Islet of Langerhans (tissue), 1 donor: ENCODE measurements around the gene SSBP1.
"Not testable (repeated sequence)": the region's sequence is repeated elsewhere in the genome, so short reads cannot be mapped to it uniquely, and the experiment has no call there.

Experiments used
- FAIRE-seq: peaks from one replicate; lab custom pipeline; 2011; peaks lifted over from hg19 to GRCh38; lab: Jason Lieb, UNC

Gene SSBP1

DNA sequence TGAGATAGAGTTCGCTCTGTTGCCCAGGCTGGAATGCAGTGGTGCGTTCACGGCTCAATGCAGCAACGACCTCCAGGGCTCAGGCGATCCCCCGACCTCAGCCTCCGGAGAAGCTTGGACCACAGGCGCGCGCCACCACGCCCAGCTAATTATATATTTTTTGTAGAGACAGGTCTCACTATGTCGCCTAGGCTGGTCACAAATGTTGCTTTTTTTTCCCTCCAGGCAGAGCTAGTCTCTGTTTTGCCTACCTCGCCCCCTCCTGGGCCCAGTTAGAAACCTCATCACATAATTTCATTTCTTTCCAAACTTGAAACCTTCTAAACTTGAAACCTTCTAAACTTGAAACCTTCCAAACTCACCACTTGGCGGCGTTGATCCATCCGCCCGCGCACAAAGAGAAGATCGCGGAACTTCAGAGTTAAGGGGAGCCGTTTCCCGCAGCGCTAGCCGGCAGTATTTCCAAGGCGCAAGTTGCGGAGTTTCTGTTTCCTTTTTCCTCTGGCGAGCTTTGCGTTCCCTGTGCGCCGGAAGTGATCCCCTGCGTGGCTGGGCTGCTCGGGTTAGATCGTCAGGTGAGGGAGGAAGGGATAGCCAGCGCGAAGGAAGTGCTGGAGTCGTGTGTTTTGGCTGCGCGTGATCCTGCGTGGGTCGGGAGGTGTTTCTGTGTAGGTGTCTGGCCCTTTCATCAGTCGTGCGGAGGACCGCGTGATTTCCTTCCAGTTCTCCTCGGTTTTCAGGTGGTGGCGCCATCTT is at the start of gene SSBP1:
Gene SSBP1 (plus strand): TSS at position 523 of the 756 bp plus-strand sequence. CDS start 809 bp downstream, outside the sequence.
- FAIRE-seq = peak; percentile 80

DNA sequence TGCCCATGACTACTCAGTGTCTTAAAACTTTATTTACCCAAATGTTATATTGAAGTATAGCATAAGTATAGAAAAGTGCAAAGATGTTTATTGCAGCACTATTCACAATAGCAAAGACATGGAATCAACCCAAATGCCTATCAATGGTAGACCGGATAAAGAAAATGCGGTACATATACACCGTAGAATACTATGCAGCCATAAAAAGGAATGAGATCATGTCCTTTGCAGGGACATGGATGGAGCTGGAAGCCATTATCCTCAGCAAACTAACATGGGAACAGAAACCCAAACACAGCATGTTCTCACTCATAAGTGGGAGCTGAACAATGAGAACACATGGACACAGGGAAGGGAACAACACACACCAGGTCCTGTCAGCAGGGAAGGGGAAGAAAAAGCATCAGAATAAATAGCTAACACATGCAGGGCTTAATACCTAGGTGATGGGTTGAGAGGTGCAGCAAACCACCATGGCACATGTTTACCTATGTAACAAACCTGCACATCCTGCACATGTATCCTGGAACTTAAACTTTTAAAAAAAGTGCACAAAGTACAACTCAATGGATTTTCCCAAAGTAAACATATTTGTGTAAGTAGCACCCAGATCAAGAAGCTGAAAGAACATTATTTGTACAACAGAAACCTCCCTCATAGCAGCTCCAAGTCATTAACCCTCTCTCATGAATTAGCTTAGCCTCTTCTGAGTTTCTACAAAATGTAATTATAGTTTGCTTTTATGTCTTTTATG is 48.9 kb upstream of the SSBP1 start:
- not testable (repeated sequence) for FAIRE-seq

GRCh38 chr7:141691540-141691939 is 46.6 kb upstream of the SSBP1 start:
- FAIRE-seq = no peak

DNA sequence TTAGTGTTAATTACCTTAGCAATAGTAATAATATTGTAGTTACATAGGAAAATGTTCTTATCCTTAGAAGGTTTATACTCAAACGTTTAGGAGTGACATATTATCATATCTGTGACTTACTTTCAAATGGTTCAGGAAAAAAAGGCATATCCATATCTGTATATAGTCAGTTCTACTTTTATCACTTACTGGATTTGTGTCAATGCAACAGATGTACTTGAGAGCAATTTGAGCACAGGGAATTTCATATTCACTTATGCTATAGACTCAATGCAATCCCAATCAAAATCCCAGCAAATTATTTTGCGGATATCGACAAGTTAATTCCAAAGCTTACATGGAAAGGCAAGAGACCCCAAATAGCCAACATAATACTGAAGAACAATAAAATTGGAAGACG is 46.2 kb upstream of the SSBP1 start:
- no peak for FAIRE-seq

DNA sequence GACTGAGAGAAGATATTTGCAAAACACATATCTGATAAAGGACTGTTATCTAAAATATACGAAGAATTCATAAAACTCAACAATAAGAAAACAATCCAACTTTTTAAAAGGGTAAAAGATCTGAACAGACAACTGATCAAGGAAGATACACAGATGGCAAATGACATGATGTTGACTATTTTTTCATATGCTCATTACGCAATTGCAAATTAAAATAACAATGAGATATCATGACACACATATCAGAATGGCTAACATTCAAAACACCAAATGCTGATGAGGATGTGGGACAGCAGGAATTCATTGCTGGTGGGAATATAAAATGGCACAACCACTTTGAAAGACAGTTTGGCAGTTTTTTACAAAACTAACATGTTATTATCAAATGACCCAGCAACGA is 45.1 kb upstream of the SSBP1 start:
- FAIRE-seq = no peak

DNA sequence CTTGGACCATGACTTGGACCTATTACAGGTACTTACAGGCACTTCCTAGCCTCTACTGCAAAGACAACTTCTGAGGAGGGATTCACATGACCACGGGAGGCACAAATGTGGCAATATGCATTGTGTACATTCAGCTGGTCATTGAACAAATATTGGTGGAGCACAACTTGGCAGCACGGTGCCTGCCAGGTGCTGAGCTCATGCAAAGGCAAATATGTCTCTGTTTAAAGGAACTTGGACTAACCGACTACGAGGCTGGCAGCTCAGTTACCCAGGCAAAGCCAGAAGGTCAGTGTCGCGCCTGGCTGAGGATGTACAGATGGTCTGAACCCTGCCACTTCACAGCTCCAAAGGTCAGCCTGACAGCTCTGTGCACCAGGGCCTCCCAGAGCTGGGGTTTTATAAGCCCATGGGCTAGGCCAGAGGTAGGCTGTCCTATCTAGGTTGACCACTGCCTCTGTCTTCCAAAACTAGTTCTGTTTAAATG is 42.3 kb upstream of the SSBP1 start:
- no peak for FAIRE-seq

GRCh38 chr7:141696348-141696747 is 41.8 kb upstream of the SSBP1 start:
- peak; percentile 13 for FAIRE-seq

- FAIRE-seq = no peak
Observed at GRCh38 chr7:141697211-141697871, 40.8 kb upstream of the SSBP1 start.

DNA sequence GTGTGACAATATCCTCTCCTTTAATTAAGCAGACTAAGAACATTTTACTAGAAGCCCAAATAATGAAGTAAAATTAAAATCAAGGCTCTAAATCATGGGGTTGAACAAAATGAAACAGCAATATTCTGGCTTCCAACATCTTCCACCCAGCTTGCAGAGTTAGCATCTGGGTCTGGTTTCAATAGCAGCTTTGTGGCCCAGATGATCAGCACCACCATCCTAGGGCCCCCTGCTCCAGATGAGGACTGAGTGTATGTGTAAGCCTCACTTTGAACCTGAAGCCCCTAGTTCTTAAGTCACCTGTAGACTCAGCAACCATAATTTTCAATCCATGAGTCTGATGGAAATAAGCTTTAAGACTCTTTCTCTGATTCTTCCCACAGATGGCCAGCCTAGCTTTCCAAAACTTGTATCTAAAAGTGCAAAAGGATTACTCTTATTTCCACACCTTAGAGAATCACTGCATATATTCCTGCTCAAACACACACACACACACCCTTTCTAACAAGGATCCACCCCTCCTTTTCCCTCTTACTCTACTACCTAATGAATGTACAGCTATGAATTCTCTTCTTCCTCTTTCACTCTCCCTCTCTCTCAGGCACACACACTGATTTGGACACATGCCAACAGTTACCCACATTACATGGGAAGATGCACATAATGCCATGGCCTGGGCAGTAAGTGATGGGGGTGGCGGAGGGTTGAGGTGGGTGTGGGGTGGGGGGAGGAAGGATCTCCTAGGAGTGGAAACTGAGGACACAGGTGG is 39.7 kb upstream of the SSBP1 start:
- FAIRE-seq = no peak

DNA sequence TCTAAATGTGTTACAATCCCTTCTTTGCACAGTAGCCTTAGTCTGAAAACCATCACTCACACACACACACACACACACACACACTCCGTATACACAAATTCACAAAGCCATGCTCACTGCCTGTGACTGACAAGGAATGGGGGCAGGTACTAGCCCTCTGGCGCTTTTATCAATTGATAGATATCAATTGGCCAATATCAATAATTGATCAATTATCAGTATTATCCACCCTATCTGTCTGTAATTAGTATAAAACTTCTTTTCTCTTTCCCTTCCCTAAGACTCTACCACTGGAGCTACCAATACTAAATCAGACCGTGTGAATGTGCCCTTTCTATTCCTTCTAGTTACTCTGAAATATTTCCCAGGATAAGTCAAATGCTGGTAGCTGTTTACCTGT is 38.3 kb upstream of the SSBP1 start:
- FAIRE-seq = no peak

DNA sequence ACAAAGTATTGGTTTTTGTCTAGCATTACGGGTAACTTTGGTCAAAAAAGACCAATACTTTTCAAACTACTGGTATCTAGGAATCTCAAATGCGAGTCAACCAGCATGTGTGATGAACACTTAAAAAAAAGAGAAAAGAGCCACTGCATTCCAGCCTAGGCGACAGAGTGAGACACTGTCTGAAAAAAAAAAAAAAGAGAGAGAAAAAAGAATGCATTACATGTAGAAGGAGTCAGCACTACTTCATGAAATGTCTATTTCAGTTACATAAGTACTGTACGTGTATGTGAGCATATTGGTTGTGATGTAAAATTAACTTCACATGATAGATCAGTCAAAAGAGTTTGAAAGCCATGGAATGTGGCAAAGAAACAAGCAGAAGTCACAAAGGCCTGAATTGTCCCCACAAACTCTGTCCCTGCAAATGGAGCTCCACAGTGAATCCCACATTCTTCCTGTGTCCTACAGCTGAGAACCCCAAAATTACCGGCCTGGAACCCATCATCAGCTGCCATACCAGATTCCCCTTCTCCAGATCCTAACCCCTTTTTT is 37.8 kb upstream of the SSBP1 start:
- no peak for FAIRE-seq

GRCh38 chr7:141700848-141701371 is 37.2 kb upstream of the SSBP1 start:
- no peak for FAIRE-seq

- no peak for FAIRE-seq
Observed at GRCh38 chr7:141701489-141702046, 36.6 kb upstream of the SSBP1 start.

- FAIRE-seq = peak; percentile 47
Observed at GRCh38 chr7:141702047-141702567, 36.1 kb upstream of the SSBP1 start, which contains the start of gene DENND11. Gene DENND11, minus strand, starts transcription at chr7:141702166. Its CDS starts 13 bp downstream, at chr7:141702153.

- no peak for FAIRE-seq
Observed at GRCh38 chr7:141702892-141703291, 35.3 kb upstream of the SSBP1 start.

DNA sequence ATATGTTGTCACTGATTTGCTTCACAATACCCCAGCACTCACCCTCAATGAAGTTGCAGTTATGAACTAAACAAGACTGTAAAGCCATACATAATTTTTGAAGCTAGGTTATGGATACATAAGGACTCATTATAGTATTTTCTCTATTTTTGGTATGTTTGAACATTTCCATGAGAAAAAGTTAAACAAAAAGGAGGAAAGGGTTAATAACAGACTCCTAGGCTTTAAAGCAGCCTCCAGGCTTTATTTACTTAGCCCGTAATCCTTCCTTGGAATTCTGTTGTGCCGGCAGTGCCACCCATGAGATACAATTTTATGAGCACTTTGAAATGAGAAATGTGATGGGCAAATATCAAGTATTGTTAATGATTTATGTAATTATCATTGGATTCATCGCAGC is 34.0 kb upstream of the SSBP1 start:
- FAIRE-seq = peak; percentile 65

- FAIRE-seq = no peak
Observed at GRCh38 chr7:141704741-141705140, 33.4 kb upstream of the SSBP1 start.

- FAIRE-seq = no peak
Observed at GRCh38 chr7:141706239-141707064, 31.7 kb upstream of the SSBP1 start.

GRCh38 chr7:141708351-141708750 is 29.8 kb upstream of the SSBP1 start, which contains the start of gene WEE2:
Gene WEE2, plus strand, starts transcription at chr7:141708353. Its CDS starts 406 bp downstream, at chr7:141708759.
- no peak for FAIRE-seq

- FAIRE-seq = no peak
Observed at GRCh38 chr7:141709318-141709717, 28.8 kb upstream of the SSBP1 start.
